ENCODE measurements around the gene PPARA.

DNA sequence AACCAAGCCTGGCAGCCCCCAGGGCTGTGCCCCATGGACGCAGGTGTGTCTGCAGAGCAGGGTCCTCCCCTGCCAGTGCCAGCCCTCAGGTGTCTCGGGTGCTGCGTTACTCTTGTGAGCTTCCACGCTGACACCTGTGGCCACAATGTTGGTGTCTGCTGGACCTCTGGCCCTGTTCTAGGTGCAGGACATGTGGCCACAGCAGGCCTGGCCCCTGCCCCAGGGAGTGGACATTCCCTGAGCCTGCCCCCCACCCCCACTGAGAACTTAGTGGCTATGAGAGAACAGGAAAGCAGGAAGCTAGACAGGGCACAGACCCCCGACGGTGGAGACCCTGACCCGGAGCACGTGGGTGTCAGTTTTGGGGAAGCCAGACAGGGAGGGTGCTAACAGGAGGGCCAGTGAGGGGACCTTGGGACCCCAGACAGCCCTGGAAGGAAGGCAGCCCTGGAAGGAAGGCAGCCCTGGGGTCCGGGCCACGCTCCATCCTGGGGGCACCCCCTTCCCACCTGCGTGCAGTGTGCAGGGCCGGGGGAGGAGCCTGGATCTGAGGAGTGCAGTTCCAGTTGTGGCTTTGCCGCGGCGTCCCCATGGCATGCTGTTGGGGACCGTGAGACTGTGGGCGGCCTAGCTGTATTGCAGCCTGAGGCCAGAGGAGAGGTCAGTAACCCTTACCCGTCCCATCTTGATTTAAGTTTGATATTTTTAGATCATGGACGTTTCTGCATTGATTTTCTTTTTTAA, 43.9 kb upstream of the PPARA start:
- TF ChIP-seq, protein P1, sequence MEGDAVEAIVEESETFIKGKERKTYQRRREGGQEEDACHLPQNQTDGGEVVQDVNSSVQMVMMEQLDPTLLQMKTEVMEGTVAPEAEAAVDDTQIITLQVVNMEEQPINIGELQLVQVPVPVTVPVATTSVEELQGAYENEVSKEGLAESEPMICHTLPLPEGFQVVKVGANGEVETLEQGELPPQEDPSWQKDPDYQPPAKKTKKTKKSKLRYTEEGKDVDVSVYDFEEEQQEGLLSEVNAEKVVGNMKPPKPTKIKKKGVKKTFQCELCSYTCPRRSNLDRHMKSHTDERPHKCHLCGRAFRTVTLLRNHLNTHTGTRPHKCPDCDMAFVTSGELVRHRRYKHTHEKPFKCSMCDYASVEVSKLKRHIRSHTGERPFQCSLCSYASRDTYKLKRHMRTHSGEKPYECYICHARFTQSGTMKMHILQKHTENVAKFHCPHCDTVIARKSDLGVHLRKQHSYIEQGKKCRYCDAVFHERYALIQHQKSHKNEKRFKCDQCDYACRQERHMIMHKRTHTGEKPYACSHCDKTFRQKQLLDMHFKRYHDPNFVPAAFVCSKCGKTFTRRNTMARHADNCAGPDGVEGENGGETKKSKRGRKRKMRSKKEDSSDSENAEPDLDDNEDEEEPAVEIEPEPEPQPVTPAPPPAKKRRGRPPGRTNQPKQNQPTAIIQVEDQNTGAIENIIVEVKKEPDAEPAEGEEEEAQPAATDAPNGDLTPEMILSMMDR (conservative IDR thresholded peaks at IDR 0.05; ENCODE audit: low read length), result no peak
- no peak for TF ChIP-seq EZH2phosphoT487 (IDR thresholded peaks at IDR 0.05; ENCODE audit: borderline replicate concordance, low read depth, low read length)
